Measurements from ENCODE around the gene FHIT.

DNA sequence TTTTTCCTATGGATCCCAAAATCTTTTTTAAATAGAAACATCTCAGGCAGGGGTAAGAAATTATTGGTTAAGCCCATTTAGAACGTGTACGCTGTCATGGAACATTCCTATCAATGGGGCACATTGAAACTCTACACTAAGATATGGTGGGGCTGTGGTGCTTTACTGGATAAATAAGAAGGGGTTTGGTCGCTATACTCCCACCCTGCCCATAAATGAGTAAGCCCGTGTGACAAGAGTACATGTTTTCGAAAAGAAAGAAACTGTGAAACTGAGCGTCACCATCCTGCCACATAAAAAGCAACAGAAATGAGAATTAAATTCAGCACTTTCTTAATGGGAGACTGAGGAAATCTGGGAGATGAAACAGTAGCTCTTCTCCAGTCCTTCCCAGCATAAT lies 1271.7 kb downstream of the FHIT start:
- TF ChIP-seq, protein P1, sequence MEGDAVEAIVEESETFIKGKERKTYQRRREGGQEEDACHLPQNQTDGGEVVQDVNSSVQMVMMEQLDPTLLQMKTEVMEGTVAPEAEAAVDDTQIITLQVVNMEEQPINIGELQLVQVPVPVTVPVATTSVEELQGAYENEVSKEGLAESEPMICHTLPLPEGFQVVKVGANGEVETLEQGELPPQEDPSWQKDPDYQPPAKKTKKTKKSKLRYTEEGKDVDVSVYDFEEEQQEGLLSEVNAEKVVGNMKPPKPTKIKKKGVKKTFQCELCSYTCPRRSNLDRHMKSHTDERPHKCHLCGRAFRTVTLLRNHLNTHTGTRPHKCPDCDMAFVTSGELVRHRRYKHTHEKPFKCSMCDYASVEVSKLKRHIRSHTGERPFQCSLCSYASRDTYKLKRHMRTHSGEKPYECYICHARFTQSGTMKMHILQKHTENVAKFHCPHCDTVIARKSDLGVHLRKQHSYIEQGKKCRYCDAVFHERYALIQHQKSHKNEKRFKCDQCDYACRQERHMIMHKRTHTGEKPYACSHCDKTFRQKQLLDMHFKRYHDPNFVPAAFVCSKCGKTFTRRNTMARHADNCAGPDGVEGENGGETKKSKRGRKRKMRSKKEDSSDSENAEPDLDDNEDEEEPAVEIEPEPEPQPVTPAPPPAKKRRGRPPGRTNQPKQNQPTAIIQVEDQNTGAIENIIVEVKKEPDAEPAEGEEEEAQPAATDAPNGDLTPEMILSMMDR (IDR thresholded peaks at IDR 0.05), result no peak
- TF ChIP-seq POLR2AphosphoS5 (IDR thresholded peaks at IDR 0.05) (no peak), POLR2A (IDR thresholded peaks at IDR 0.05) (no peak)
